ENCODE data around the gene PDE1A. TPM values are rescaled to one million over a fixed set of nuclear protein-coding genes. Genes with fewer than 3 reads are reported as not detected.

PDE1A gene
- total and polyA plus RNA-seq, 4 donors, result 0.64 to 5.2 (median 1.7) TPM

DNA sequence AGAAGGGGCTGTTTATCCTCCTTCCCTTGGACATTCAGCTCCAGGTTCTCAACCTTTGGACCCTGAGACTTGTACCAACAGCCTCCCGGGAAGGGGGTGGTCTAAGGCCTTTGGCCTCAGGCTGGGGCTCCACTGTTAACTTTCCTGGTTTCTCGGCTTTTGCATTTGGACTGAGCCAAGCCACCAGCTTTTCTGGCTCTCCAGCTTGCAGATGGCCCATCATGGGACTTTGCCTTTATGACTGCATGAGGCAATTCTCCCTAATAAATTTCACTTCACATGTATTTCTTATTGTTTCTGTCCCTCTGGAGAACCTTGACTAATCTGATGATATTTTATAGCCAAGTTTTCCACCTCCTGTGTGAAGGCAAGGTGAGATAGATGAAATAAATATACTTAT is 260.4 kb downstream of the PDE1A start:
- no peaks in the 10 kb centered on the region for H3K27me3 ChIP-seq (ENCODE audit: control insufficient read depth in 4 of 4, insufficient read depth in 4 of 4, low read length in 3 of 4)
- H3K9me3 ChIP-seq (ENCODE audit: control insufficient read depth in 4 of 4, low read length in 3 of 4), result no peaks in the 10 kb centered on the region
- H3K27ac ChIP-seq (ENCODE audit: low read depth in 1 of 2, low read length in 2 of 2), result no peak overlapping the region
- WGBS, result 73% methylated on average over 2 of the region's 2 CpGs
- DNase-seq (ENCODE audit: low spot score), result no peak
- no peaks in the 10 kb centered on the region for H3K36me3 ChIP-seq (ENCODE audit: control insufficient read depth in 4 of 4, insufficient read depth in 3 of 4, low read depth in 1 of 4, low read length in 3 of 4)
- no peak overlapping the region for H3K9ac ChIP-seq (ENCODE audit: low read depth in 1 of 2, low read length in 2 of 2)
- TF ChIP-seq GABPA (IDR thresholded peaks at IDR 0.05 in 1 of 2, conservative IDR thresholded peaks at IDR 0.05 in 1 of 2) (no peak), REST (IDR thresholded peaks at IDR 0.05) (no peak), HNF4A (conservative IDR thresholded peaks at IDR 0.05) (no peak), RXRA (IDR thresholded peaks at IDR 0.05) (no peak), FOXA2 (IDR thresholded peaks at IDR 0.05) (no peak), SP1 (IDR thresholded peaks at IDR 0.05) (no peak), EGR1 (IDR thresholded peaks at IDR 0.05; ENCODE audit: low read depth in 2 of 2) (no peak), TAF1 (conservative IDR thresholded peaks at IDR 0.05) (no peak), NR2F2 (IDR thresholded peaks at IDR 0.05) (no peak), FOXA1 (IDR thresholded peaks at IDR 0.05) (no peak)
- TF ChIP-seq, protein P1, sequence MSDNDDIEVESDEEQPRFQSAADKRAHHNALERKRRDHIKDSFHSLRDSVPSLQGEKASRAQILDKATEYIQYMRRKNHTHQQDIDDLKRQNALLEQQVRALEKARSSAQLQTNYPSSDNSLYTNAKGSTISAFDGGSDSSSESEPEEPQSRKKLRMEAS (IDR thresholded peaks at IDR 0.05), result no peak
- TF ChIP-seq, protein P2, sequence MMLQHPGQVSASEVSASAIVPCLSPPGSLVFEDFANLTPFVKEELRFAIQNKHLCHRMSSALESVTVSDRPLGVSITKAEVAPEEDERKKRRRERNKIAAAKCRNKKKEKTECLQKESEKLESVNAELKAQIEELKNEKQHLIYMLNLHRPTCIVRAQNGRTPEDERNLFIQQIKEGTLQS (IDR thresholded peaks at IDR 0.05), result no peak
- TF ChIP-seq, protein P3, sequence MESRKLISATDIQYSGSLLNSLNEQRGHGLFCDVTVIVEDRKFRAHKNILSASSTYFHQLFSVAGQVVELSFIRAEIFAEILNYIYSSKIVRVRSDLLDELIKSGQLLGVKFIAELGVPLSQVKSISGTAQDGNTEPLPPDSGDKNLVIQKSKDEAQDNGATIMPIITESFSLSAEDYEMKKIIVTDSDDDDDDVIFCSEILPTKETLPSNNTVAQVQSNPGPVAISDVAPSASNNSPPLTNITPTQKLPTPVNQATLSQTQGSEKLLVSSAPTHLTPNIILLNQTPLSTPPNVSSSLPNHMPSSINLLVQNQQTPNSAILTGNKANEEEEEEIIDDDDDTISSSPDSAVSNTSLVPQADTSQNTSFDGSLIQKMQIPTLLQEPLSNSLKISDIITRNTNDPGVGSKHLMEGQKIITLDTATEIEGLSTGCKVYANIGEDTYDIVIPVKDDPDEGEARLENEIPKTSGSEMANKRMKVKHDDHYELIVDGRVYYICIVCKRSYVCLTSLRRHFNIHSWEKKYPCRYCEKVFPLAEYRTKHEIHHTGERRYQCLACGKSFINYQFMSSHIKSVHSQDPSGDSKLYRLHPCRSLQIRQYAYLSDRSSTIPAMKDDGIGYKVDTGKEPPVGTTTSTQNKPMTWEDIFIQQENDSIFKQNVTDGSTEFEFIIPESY (IDR thresholded peaks at IDR 0.05), result no peak
- H3K4me3 ChIP-seq (ENCODE audit: low read depth in 1 of 3, low read length in 3 of 3), result no peak overlapping the region
- H3K4me1 ChIP-seq (ENCODE audit: control insufficient read depth in 4 of 4, insufficient read depth in 4 of 4, low read length in 3 of 4), result no peaks in the 10 kb centered on the region

DNA sequence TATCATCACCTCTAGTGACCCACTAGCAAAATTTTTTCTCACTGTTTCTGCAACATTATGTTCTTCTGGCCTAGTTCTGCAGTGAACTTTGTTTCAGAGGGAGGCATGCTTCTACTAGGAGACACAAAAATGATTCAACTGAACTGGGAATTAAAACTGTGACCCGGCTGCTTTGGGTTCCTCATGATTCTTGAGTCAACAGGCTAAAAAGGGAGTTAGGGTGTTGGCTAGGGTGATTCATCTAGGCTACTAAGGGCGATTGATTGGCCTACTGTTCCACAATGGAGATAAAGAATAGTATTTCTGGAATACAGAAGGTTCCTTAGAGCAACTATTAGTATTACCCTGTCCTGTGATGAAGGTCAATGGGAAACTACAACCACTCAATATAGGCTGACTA is 261.6 kb downstream of the PDE1A start:
- no peaks in the 10 kb centered on the region for H3K9me3 ChIP-seq (ENCODE audit: control insufficient read depth in 4 of 4, low read length in 3 of 4)

More for the DNA sequence above, 261.6 kb downstream of the PDE1A start:
- Histone ChIP-seq H3K27me3 (ENCODE audit: control insufficient read depth in 4 of 4, insufficient read depth in 4 of 4, low read length in 3 of 4) (no peaks in the 10 kb centered on the region), H3K36me3 (ENCODE audit: control insufficient read depth in 4 of 4, insufficient read depth in 3 of 4, low read depth in 1 of 4, low read length in 3 of 4) (no peaks in the 10 kb centered on the region), H3K4me3 (ENCODE audit: low read depth in 1 of 3, low read length in 3 of 3) (no peak overlapping the region), H3K9ac (ENCODE audit: low read depth in 1 of 2, low read length in 2 of 2) (no peak overlapping the region), H3K4me1 (ENCODE audit: control insufficient read depth in 4 of 4, insufficient read depth in 4 of 4, low read length in 3 of 4) (no peaks in the 10 kb centered on the region), H3K27ac (ENCODE audit: low read depth in 1 of 2, low read length in 2 of 2) (no peak overlapping the region)
- no peak for DNase-seq (ENCODE audit: low spot score)
- WGBS, result 78% methylated on average over 2 of the region's 2 CpGs
- TF ChIP-seq EGR1 (IDR thresholded peaks at IDR 0.05; ENCODE audit: low read depth in 2 of 2) (no peak), FOXA1 (IDR thresholded peaks at IDR 0.05) (no peak), YY1 (IDR thresholded peaks at IDR 0.05) (no peak), GABPA (IDR thresholded peaks at IDR 0.05 in 1 of 2, conservative IDR thresholded peaks at IDR 0.05 in 1 of 2) (no peak), NR2F2 (IDR thresholded peaks at IDR 0.05) (no peak), FOXA2 (IDR thresholded peaks at IDR 0.05) (no peak)
- TF ChIP-seq, protein P3 (IDR thresholded peaks at IDR 0.05), result no peak
- TF ChIP-seq, protein P2 (IDR thresholded peaks at IDR 0.05), result no peak
